Heart right ventricle (tissue), 16 donors: ENCODE results near the gene KRT6B. TPM values are rescaled to one million over a fixed set of nuclear protein-coding genes. Genes with fewer than 3 reads are reported as not detected.

Experiments used
- ATAC-seq, 8 donors: fragments of 200-7000 bp; cut with Tn5 transposase; one replicate each; pipeline ENCODE4 v1.9.1; 2020; ENCODE audit warnings: mild to moderate bottlenecking in 8 of 8, moderate library complexity in 8 of 8, moderate number of reproducible peaks in 1 of 8
- DNase-seq, 2 donors: peaks; one replicate each; pipeline ENCODE4 v3.0.0-alpha.2; 2020
- H3K27ac ChIP-seq, 10 donors: fragments of 200-600 bp; sonication (generic) in 2 of 10; one replicate each; pipeline versions ENCODE4 v1.5.0 to v1.8.0; 2020 to 2022; ENCODE audit warnings: mild to moderate bottlenecking in 3 of 10
- H3K27me3 ChIP-seq, 7 donors: fragments of 200-600 bp; one replicate each; pipeline ENCODE4 v1.8.0; 2021 to 2022; ENCODE audit warnings: mild to moderate bottlenecking in 2 of 7
- H3K36me3 ChIP-seq, 9 donors: fragments of 200-600 bp; sonication (generic) in 1 of 9; one replicate each; pipeline versions ENCODE4 v1.5.0 to v1.8.0; 2020 to 2022; ENCODE audit warnings: mild to moderate bottlenecking in 2 of 9
- H3K4me1 ChIP-seq, 9 donors: fragments of 200-600 bp; sonication (generic) in 1 of 9; one replicate each; pipeline versions ENCODE4 v1.5.0 to v1.8.0; 2020 to 2022; ENCODE audit warnings: mild to moderate bottlenecking in 4 of 9
- H3K4me3 ChIP-seq, 10 donors: fragments of 200-600 bp; sonication (generic) in 2 of 10; one replicate each; pipeline versions ENCODE4 v1.5.0 to v1.8.0; 2020 to 2022; ENCODE audit warnings: mild to moderate bottlenecking in 7 of 10, moderate library complexity in 2 of 10
- H3K9me3 ChIP-seq, 11 donors: fragments of 200-600 bp in 10 of 11; sonication (generic) in 2 of 11; one replicate each; pipeline versions ENCODE4 v1.5.0 to v1.8.0; 2013 to 2022; ENCODE audit warnings: mild to moderate bottlenecking in 2 of 11, control low read depth in 1 of 11, moderate library complexity in 1 of 11
- CTCF ChIP-seq, 9 donors: fragments of 200-600 bp; sonication (generic) in 2 of 9; IDR thresholded peaks; one replicate each; pipeline versions ENCODE4 v1.5.0 to v1.8.0; 2021 to 2022; ENCODE audit warnings: antibody characterized with exemption in 9 of 9, mild to moderate bottlenecking in 5 of 9, moderate library complexity in 1 of 9
- WGBS, 2 donors: extraction: QIAGEN DNeasy Blood & Tissue Kit; methylation state at CpG; one replicate each; pipeline ENCODE4 v1.1.7; 2013; ENCODE audit warnings: inconsistent platforms in 1 of 2; 5-methylcytosine and 5-hydroxymethylcytosine counted together
- intact Hi-C, 10 donors: fragments of 100-400 bp; cut with DNase I; formaldehyde crosslinking; loops; one replicate each; pipeline versions ENCODE4 v1.11.1 to v1.14.2; 2022
- polyA plus RNA-seq, 2 donors: library from polyadenylated mRNA; stranded (reverse); fragments of 200-250 nt; gene quantifications; one replicate each; pipeline ENCODE4 v1.2.3, GENCODE V29; 2013
- total RNA-seq, 10 donors: library from RNA; stranded (reverse); fragmentation: NEBNext Ultra II Directional in 3 of 10; extraction: Animal tissue kit (Norgen Biotek cat#: 25700) in 3 of 10; gene quantifications; one replicate each; pipeline versions ENCODE4 v1.2.1 to v1.2.4, GENCODE V29; 2021 to 2023
- donor health status: Arrhythmogenic right ventricular cardiomyopathy.
- donor health status: ischemic (EF 13 %, LVEDD 7.1; RV severe dilation, severe dysfunction).
- donor health status: healthy with polysubstance abuse.
- donor health status: DM: no; HTN: yes; CAD: no.
- donor health status: DM: no; HTN: no; CAD: no.
- donor health status: ischemic (EF 25% LVEDD 6.9; RV normal size, moderate dysfunction).
- donor health status: ischemic (EF 25% LVEDD 5.7; RV mildly dilated, moderate dysfunction).
- donor health status: healthy.
- donor health status: DM: yes; HTN: yes; CAD: no.
- donor health status: Ischemic cardiomyopathy.
- donor health status: ischemic (EF 35%, LVEDD 5.7; RV mildly dilated, moderate dysfunction).
- donor health status: nonischemic (EF 11% LVEDD 7.7; RV severe dilation, severe dysfunction).
- donor health status: DM: yes; HTN: yes; CAD: no.
- donor health status: PGD.
- donor health status: ischemic (EF 29% LVEDD 5.4; RV normal size, mild dysfunction).
- donor health status: nonischemic (EF 23%, LVEDD 6.1; RV moderate dilation, normal function).

The KRT6B gene
- total and polyA plus RNA-seq, 12 donors: 0.06 TPM; not detected in 11

GRCh38 chr12:52398176-52398575 lies 53.8 kb downstream of the KRT6B start:
- Histone ChIP-seq H3K9me3 (no peaks in the 10 kb centered on the region), H3K4me1 (peaks cover 0 to 3% (median 0%) of the 10 kb centered on the region in 9 donors), H3K27ac (no peak overlapping the region), H3K27me3 (peaks cover 0 to 65% (median 21%) of the 10 kb centered on the region in 7 donors), H3K36me3 (no peaks in the 10 kb centered on the region), H3K4me3 (no peak overlapping the region)
- intact Hi-C loops: no loop called here
- no peak for DNase-seq
- no peak for ATAC-seq
- TF ChIP-seq CTCF (IDR thresholded peaks at IDR 0.05): no peak
- WGBS, 2 donors: 82 to 90% methylated on average over 1 of the region's 1 CpG

GRCh38 chr12:52396656-52397055 lies 55.3 kb downstream of the KRT6B start:
- Histone ChIP-seq H3K4me1 (peaks cover 0 to 5% (median 0%) of the 10 kb centered on the region in 9 donors), H3K9me3 (no peaks in the 10 kb centered on the region), H3K36me3 (no peaks in the 10 kb centered on the region), H3K27me3 (peaks cover 0 to 59% (median 21%) of the 10 kb centered on the region in 7 donors), H3K27ac (no peak overlapping the region), H3K4me3 (no peak overlapping the region)
- ATAC-seq (no peak), DNase-seq (no peak)
- WGBS, 2 donors: 71 to 83% methylated on average over 8 of the region's 8 CpGs
- intact Hi-C loops: no loop called here
- no peak for TF ChIP-seq CTCF (IDR thresholded peaks at IDR 0.05)

Other genes starting within 250 kb of the KRT6B start
- gene KRT7, start 218.9 kb downstream of the KRT6B start, total RNA-seq: 10 to 100 TPM in 1 of 10 donors, 1 to 10 TPM in 4, under 1 TPM in 2, not detected in 3; 0.59 to 10.8 (median 2.3) TPM
- 1 to 10 TPM in 1 of 2 donors, under 1 TPM in 1; 0.88 to 1.4 TPM for gene KRT7, start 218.9 kb downstream of the KRT6B start, polyA plus RNA-seq
- under 1 TPM in 1 of 10 donors, not detected in 9; 0.19 TPM for gene KRT86, start 177.5 kb downstream of the KRT6B start, total RNA-seq
- under 1 TPM in 1 of 2 donors, not detected in 1; 0.01 TPM for gene KRT86, start 177.5 kb downstream of the KRT6B start, polyA plus RNA-seq
- gene KRT81, start 160.6 kb downstream of the KRT6B start, total RNA-seq: not detected
- gene KRT81, start 160.6 kb downstream of the KRT6B start, polyA plus RNA-seq: not detected
- not detected for gene KRT83, start 130.7 kb downstream of the KRT6B start, total RNA-seq
- not detected for gene KRT83, start 130.7 kb downstream of the KRT6B start, polyA plus RNA-seq
- gene KRT85, start 84.7 kb downstream of the KRT6B start, total RNA-seq: not detected
- not detected for gene KRT85, start 84.7 kb downstream of the KRT6B start, polyA plus RNA-seq
- not detected for gene KRT84, start 66.5 kb downstream of the KRT6B start, total RNA-seq
- gene KRT84, start 66.5 kb downstream of the KRT6B start, polyA plus RNA-seq: not detected
- not detected for gene KRT82, start 45.8 kb downstream of the KRT6B start, total RNA-seq
- not detected for gene KRT82, start 45.8 kb downstream of the KRT6B start, polyA plus RNA-seq
- not detected for gene KRT75, start 17.8 kb downstream of the KRT6B start, total RNA-seq
- not detected for gene KRT75, start 17.8 kb downstream of the KRT6B start, polyA plus RNA-seq
- gene KRT6C, start 21.7 kb upstream of the KRT6B start, total RNA-seq: not detected
- under 1 TPM in 1 of 2 donors, not detected in 1; 0.06 TPM for gene KRT6C, start 21.7 kb upstream of the KRT6B start, polyA plus RNA-seq
- under 1 TPM in 1 of 10 donors, not detected in 9; 0.21 TPM for gene KRT6A, start 41.1 kb upstream of the KRT6B start, total RNA-seq
- gene KRT6A, start 41.1 kb upstream of the KRT6B start, polyA plus RNA-seq: 1 to 10 TPM in 1 of 2 donors, not detected in 1; 1.1 TPM
- gene KRT5, start 68.2 kb upstream of the KRT6B start, total RNA-seq: 1 to 10 TPM in 1 of 10 donors, under 1 TPM in 2, not detected in 7; 0.25 to 1.5 (median 0.45) TPM
- under 1 TPM in 1 of 2 donors, not detected in 1; 0.90 TPM for gene KRT5, start 68.2 kb upstream of the KRT6B start, polyA plus RNA-seq
- gene KRT71, start 101.0 kb upstream of the KRT6B start, total RNA-seq: not detected
- not detected for gene KRT71, start 101.0 kb upstream of the KRT6B start, polyA plus RNA-seq
- under 1 TPM in 1 of 10 donors, not detected in 9; 0.62 TPM for gene KRT74, start 121.7 kb upstream of the KRT6B start, total RNA-seq
- gene KRT74, start 121.7 kb upstream of the KRT6B start, polyA plus RNA-seq: not detected
- gene KRT72, start 149.3 kb upstream of the KRT6B start, total RNA-seq: under 1 TPM in 1 of 10 donors, not detected in 9; 0.15 TPM
- not detected for gene KRT72, start 149.3 kb upstream of the KRT6B start, polyA plus RNA-seq
- not detected for gene KRT73, start 166.4 kb upstream of the KRT6B start, total RNA-seq
- not detected for gene KRT73, start 166.4 kb upstream of the KRT6B start, polyA plus RNA-seq
- not detected for gene KRT2, start 200.1 kb upstream of the KRT6B start, total RNA-seq
- gene KRT2, start 200.1 kb upstream of the KRT6B start, polyA plus RNA-seq: not detected
- not detected for gene KRT1, start 228.3 kb upstream of the KRT6B start, total RNA-seq
- not detected for gene KRT1, start 228.3 kb upstream of the KRT6B start, polyA plus RNA-seq